Stromal cell of bone marrow (primary cell): ENCODE measurements around the gene SAMD1.

Source experiments
- DNase-seq: peaks from one replicate; pipeline ENCODE4 v3.0.0-alpha.2; 2012; ENCODE audit warnings: low read depth

SAMD1 gene

GRCh38 chr19:14090509-14091080, at the start of gene SAMD1:
Gene SAMD1, minus strand, starts transcription at chr19:14090751.
- peak; percentile 83 for DNase-seq

GRCh38 chr19:14139944-14140343, 49.4 kb upstream of the SAMD1 start:
- no peak for DNase-seq

- DNase-seq: peak; percentile 26
Observed at GRCh38 chr19:14138576-14139265, 48.2 kb upstream of the SAMD1 start.

GRCh38 chr19:14136509-14137281, 46.1 kb upstream of the SAMD1 start, which contains the start of gene ASF1B:
Gene ASF1B, minus strand, starts transcription at chr19:14136589. Its CDS starts 133 bp downstream, at chr19:14136456.
- peak; percentile 100 for DNase-seq

- DNase-seq: no peak
Observed at GRCh38 chr19:14135985-14136508, 45.5 kb upstream of the SAMD1 start.

GRCh38 chr19:14135355-14135754, 44.8 kb upstream of the SAMD1 start:
- no peak for DNase-seq

GRCh38 chr19:14127929-14128509, 37.5 kb upstream of the SAMD1 start:
- no peak for DNase-seq

GRCh38 chr19:14127176-14127575, 36.6 kb upstream of the SAMD1 start:
- no peak for DNase-seq

GRCh38 chr19:14122924-14123323, 32.4 kb upstream of the SAMD1 start:
- DNase-seq: no peak

GRCh38 chr19:14120497-14120780, 29.9 kb upstream of the SAMD1 start:
- no peak for DNase-seq

GRCh38 chr19:14119644-14120496, 29.3 kb upstream of the SAMD1 start:
- DNase-seq: no peak

GRCh38 chr19:14119146-14119545, 28.6 kb upstream of the SAMD1 start:
- DNase-seq: no peak

GRCh38 chr19:14118165-14119051, 27.9 kb upstream of the SAMD1 start:
- peak; percentile 63 for DNase-seq

- DNase-seq: peak; percentile 99
Observed at GRCh38 chr19:14117668-14118164, 27.2 kb upstream of the SAMD1 start, which contains the start of gene PRKACA. Gene PRKACA, minus strand, starts transcription at chr19:14117762. Its CDS starts 215 bp downstream, at chr19:14117547.

- DNase-seq: no peak
Observed at GRCh38 chr19:14116918-14117578, 26.5 kb upstream of the SAMD1 start.

- no peak for DNase-seq
Observed at GRCh38 chr19:14116525-14116917, 26.0 kb upstream of the SAMD1 start.

- no peak for DNase-seq
Observed at GRCh38 chr19:14115756-14116155, 25.2 kb upstream of the SAMD1 start.

- DNase-seq: no peak
Observed at GRCh38 chr19:14114854-14115253, 24.3 kb upstream of the SAMD1 start.

GRCh38 chr19:14114439-14114838, 23.9 kb upstream of the SAMD1 start:
- DNase-seq: no peak
